ENCODE results near the gene CFAP58. TPM values are rescaled to one million over a fixed set of nuclear protein-coding genes. Genes with fewer than 3 reads are reported as not detected.

CFAP58 gene
- total RNA-seq, 4 donors from 2014 or later: 0.20 to 0.21 TPM; not detected in 2

DNA sequence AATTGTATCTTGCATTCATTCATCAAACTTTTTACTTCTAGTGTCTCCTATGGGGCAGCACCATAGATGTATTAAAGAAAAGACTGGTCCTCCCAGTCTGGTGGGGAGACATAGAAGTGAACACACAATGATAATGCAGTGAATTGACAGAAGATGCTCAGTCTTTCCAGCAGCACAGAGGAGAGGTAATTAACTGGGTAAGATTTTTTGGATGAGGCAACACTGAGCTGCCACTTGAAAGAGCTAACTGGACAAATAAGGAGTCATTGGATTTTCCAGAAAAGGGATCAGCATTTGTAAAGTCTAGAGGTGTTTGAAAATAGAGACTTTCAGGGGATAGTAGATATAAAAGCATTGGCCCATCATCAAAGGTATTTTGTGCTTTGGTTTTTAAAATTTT is 8.1 kb upstream of the CFAP58 start:
- H3K36me3 ChIP-seq: no peaks in the 10 kb centered on the region

DNA sequence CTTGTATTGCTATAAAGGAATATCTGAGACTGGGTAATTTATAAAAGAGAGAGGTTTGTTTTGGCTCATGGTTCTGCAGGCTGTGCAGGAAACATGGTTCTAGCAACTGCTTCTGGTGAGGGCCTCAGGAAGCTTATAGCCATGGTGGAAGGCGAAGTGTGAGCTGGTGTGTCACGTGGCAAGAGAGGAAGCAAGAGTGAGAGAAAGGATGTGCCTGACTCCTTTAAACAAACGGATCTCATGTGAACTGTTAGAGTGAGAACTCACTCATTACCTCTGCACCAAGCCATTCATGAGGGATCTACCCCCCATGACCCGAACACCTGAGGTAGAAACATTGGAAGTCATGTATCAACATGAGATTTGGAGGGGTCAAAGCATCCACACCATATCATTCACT is 7.7 kb upstream of the CFAP58 start:
- Histone ChIP-seq H3K27ac (no peak overlapping the region), H3K9me3 (no peaks in the 10 kb centered on the region), H3K36me3 (no peaks in the 10 kb centered on the region), H3K4me3 (no peak overlapping the region), H3K27me3 (no peaks in the 10 kb centered on the region), H3K4me1 (peaks cover 0 to 11% (median 4%) of the 10 kb centered on the region in 4 donors)
- WGBS, 2 donors: 72% methylated on average over 4 of the region's 4 CpGs
- DNase-seq (ENCODE audit: low spot score in 2 of 2): no peak
- TF ChIP-seq, protein P1, sequence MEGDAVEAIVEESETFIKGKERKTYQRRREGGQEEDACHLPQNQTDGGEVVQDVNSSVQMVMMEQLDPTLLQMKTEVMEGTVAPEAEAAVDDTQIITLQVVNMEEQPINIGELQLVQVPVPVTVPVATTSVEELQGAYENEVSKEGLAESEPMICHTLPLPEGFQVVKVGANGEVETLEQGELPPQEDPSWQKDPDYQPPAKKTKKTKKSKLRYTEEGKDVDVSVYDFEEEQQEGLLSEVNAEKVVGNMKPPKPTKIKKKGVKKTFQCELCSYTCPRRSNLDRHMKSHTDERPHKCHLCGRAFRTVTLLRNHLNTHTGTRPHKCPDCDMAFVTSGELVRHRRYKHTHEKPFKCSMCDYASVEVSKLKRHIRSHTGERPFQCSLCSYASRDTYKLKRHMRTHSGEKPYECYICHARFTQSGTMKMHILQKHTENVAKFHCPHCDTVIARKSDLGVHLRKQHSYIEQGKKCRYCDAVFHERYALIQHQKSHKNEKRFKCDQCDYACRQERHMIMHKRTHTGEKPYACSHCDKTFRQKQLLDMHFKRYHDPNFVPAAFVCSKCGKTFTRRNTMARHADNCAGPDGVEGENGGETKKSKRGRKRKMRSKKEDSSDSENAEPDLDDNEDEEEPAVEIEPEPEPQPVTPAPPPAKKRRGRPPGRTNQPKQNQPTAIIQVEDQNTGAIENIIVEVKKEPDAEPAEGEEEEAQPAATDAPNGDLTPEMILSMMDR (IDR thresholded peaks at IDR 0.05): no peak
- no peak for TF ChIP-seq POLR2A (IDR thresholded peaks at IDR 0.05)
- TF ChIP-seq EP300 (IDR thresholded peaks at IDR 0.05): no peak

More for the DNA sequence above, 8.1 kb upstream of the CFAP58 start:
- peaks cover 0 to 15% (median 4%) of the 10 kb centered on the region in 4 donors for H3K4me1 ChIP-seq
- H3K4me3 ChIP-seq: no peak overlapping the region
- no peak for DNase-seq (ENCODE audit: low spot score in 2 of 2)
- H3K27ac ChIP-seq: no peak overlapping the region
- TF ChIP-seq, protein P1 (IDR thresholded peaks at IDR 0.05): no peak
- TF ChIP-seq POLR2A (IDR thresholded peaks at IDR 0.05): no peak
- TF ChIP-seq EP300 (IDR thresholded peaks at IDR 0.05): no peak
- H3K9me3 ChIP-seq: no peaks in the 10 kb centered on the region
- H3K27me3 ChIP-seq: no peaks in the 10 kb centered on the region

DNA sequence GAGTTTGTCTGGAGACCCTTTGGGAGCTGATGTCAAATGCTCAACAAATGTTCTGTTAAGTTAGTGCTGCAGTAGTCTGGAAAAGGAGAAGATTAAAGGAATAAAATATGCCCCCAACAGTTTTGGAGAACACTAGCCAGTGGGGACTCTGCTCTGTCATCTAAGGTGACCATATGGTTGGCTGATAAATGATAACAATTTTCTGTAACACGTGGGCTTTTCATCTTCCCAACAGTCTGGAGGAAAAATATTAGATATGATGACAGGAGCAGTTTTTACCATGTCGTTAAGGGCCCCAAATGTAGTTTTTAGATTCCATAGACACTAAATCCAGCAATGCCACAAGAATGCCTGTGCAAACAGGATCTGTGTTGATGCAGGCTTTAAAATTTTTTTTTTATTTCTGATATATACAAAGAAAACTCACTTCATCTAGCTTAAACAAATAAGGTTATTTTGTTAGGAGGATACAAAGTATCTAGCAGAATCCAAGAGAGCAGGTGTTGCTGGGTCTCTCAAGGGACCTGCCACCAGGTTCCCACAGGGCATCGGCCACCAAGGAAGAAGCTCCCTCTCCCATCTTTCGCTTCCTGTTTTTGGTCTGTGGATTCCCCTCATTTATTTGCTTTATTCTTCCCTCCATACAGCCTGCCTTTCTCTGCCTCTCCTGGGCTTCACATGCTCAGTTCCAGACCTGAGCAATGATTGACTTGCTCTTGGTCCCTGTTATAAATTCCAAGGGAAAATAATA is 6.2 kb upstream of the CFAP58 start:
- Histone ChIP-seq H3K36me3 (no peaks in the 10 kb centered on the region), H3K9me3 (no peaks in the 10 kb centered on the region)
- 73 to 83% methylated on average over 4 of the region's 4 CpGs for WGBS, 2 donors

DNA sequence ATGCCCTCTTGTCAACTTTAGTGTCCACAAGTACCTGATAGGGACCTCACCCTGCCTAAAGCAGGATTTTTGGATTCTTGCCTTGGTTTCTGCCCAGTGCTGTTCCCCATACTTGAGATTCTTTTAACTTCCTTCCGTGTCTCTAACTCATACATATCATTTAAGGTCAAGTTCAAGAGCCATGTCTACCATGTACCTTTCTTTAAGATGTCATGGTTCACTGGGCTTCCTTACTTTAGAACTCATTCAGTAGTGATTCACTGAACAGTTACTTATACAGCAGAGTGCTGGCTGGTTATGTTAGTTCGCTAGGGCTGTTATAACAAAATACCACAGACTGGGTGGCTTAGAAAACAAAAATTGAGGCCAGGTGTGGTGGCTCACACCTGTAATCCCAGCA is 5.0 kb upstream of the CFAP58 start:
- Histone ChIP-seq H3K36me3 (no peaks in the 10 kb centered on the region), H3K4me3 (no peak overlapping the region), H3K27me3 (no peaks in the 10 kb centered on the region), H3K4me1 (peaks cover 0 to 26% (median 8%) of the 10 kb centered on the region in 4 donors), H3K27ac (peak overlapping the region in 1 of 4 donors; percentile 41), H3K9me3 (no peaks in the 10 kb centered on the region)
- DNase-seq (ENCODE audit: low spot score in 2 of 2): no peak
- WGBS, 2 donors: 76 to 86% methylated on average over 2 of the region's 2 CpGs
- TF ChIP-seq POLR2A (IDR thresholded peaks at IDR 0.05) (no peak), EP300 (IDR thresholded peaks at IDR 0.05) (no peak)
- TF ChIP-seq, protein P1 (IDR thresholded peaks at IDR 0.05): no peak

More for the DNA sequence above, 6.2 kb upstream of the CFAP58 start:
- no peak overlapping the region for H3K27ac ChIP-seq
- DNase-seq (ENCODE audit: low spot score in 2 of 2): no peak
- H3K4me3 ChIP-seq: no peak overlapping the region
- H3K4me1 ChIP-seq: peaks cover 0 to 15% (median 6%) of the 10 kb centered on the region in 4 donors
- TF ChIP-seq, protein P1 (IDR thresholded peaks at IDR 0.05): no peak
- H3K27me3 ChIP-seq: no peaks in the 10 kb centered on the region

DNA sequence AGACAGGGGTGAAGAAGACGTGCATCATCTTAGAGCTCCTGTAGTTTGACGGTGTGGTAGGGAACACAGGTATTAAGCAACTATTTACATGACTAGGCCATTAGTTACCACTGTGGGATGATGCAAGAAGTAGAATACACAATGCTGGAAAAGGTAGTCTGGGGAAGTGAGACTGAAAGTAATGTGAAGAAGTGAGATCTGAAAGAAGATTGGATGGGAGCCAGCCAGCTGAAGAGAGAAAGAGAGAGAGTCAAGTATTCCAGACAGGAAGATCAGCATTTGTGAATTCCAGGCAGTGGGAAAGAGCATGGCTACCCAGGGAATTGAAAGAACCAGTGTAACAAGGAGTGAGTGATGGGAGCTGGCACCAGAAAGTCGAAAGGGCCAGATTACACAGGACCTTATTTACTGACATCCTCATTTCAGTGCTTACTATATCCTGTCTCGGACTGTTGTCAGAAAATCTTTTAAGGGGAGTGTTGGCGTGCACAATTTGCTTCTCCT is 4.0 kb upstream of the CFAP58 start:
- H3K9me3 ChIP-seq: no peaks in the 10 kb centered on the region
- H3K27me3 ChIP-seq: no peaks in the 10 kb centered on the region
- H3K4me1 ChIP-seq: peaks cover 0 to 32% (median 10%) of the 10 kb centered on the region in 4 donors
- peak in 1 of 2 donors; percentile 58 for DNase-seq (ENCODE audit: low spot score in 2 of 2)
- TF ChIP-seq POLR2A (IDR thresholded peaks at IDR 0.05) (no peak), EP300 (IDR thresholded peaks at IDR 0.05) (peak in 1 of 2 donors; percentile 56)
- TF ChIP-seq, protein P1 (IDR thresholded peaks at IDR 0.05): no peak
- H3K4me3 ChIP-seq: peak overlapping the region in 1 of 4 donors; percentile 19
- H3K36me3 ChIP-seq: no peaks in the 10 kb centered on the region
- WGBS, 2 donors: 29 to 33% methylated on average over 5 of the region's 5 CpGs
- H3K27ac ChIP-seq: peak overlapping the region in 3 of 4 donors; percentile 41 to 75 (median 60)
